ENCODE results near the gene MATN1. TPM values are rescaled to one million over a fixed set of nuclear protein-coding genes. Genes with fewer than 3 reads are reported as not detected.

MATN1 gene
- total RNA-seq, 1 experiment from 2014 or later = 0.12 TPM

GRCh38 chr1:30743584-30744059 is 20.2 kb upstream of the MATN1 start:
- CTCF ChIA-PET = interaction anchor here (2.1 kb wide), 1 partner anchor 36 kb away, joined by 6 read pairs; no protein-coding TSS in a partner anchor
- POLR2A ChIA-PET = no interaction called here

GRCh38 chr1:30742963-30743559 is 19.7 kb upstream of the MATN1 start:
- no peak for DNase-seq (ENCODE audit: low read depth, low spot score)
- Histone ChIP-seq H4K20me1 (ENCODE audit: insufficient read depth) (no peaks in the 10 kb centered on the region), H3K9ac (ENCODE audit: low read length) (no peak overlapping the region), H2AFZ (ENCODE audit: low read depth, low read length, poor library complexity, severe bottlenecking) (no peak overlapping the region), H3K79me2 (ENCODE audit: insufficient read depth, low read length) (no peaks in the 10 kb centered on the region), H3K9me3 (ENCODE audit: control insufficient read depth in 1 of 2, insufficient read depth in 1 of 2, low read depth in 1 of 2, low read length in 2 of 2) (no peaks in the 10 kb centered on the region), H3K27me3 (ENCODE audit: insufficient read depth, low read length) (no peaks in the 10 kb centered on the region), H3K27ac (ENCODE audit: low read depth, low read length) (no peak overlapping the region), H3K9me2 (ENCODE audit: insufficient read depth) (no peaks in the 10 kb centered on the region), H3K4me2 (ENCODE audit: low read length) (no peak overlapping the region), H3K4me3 (replicated peaks in 1 of 2; ENCODE audit: low read depth in 1 of 2, low read length in 2 of 2) (no peak overlapping the region), H3K36me3 (ENCODE audit: control insufficient read depth in 1 of 2, insufficient read depth in 2 of 2, low read length in 2 of 2) (no peaks in the 10 kb centered on the region), H3K4me1 (ENCODE audit: control insufficient read depth in 1 of 2, insufficient read depth in 2 of 2, low read length in 2 of 2) (peaks cover 2 to 20% of the 10 kb centered on the region in 2 experiments; a peak in 3 of 4 replicates)
- ChIA-PET POLR2A (no interaction called here), RAD21 (ENCODE audit: low non-redundant PET in 1 of 2, low total read pairs in 2 of 2, uncharacterized antibody in 2 of 2, unreplicated experiment in 2 of 2) (no interaction called here), CTCF (no interaction called here)
- TF ChIP-seq MAX (IDR thresholded peaks at IDR 0.05) (no peak), YY1 (IDR thresholded peaks at IDR 0.05; ENCODE audit: extremely low read depth, insufficient replicate concordance, low read depth, low read length) (no peak), TCF7L2 (IDR thresholded peaks at IDR 0.05; ENCODE audit: borderline replicate concordance, extremely low read depth, insufficient read depth, insufficient read length) (no peak)
- no TSS peak for BruUV-seq (replicated peaks)
- intact Hi-C loops (cut with micrococcal nuclease) = no loop called here
- no peak for ATAC-seq

More at GRCh38 chr1:30743584-30744059, 20.2 kb upstream of the MATN1 start:
- Histone ChIP-seq H3K4me1 (ENCODE audit: control insufficient read depth in 1 of 2, insufficient read depth in 2 of 2, low read length in 2 of 2) (peaks cover 2 to 26% of the 10 kb centered on the region in 2 experiments; a peak in 3 of 4 replicates), H2AFZ (ENCODE audit: low read depth, low read length, poor library complexity, severe bottlenecking) (no peak overlapping the region), H3K4me3 (replicated peaks in 1 of 2; ENCODE audit: low read depth in 1 of 2, low read length in 2 of 2) (no peak overlapping the region), H3K9me3 (ENCODE audit: control insufficient read depth in 1 of 2, insufficient read depth in 1 of 2, low read depth in 1 of 2, low read length in 2 of 2) (no peaks in the 10 kb centered on the region), H3K4me2 (ENCODE audit: low read length) (no peak overlapping the region), H3K79me2 (ENCODE audit: insufficient read depth, low read length) (no peaks in the 10 kb centered on the region), H3K27me3 (ENCODE audit: insufficient read depth, low read length) (no peaks in the 10 kb centered on the region), H4K20me1 (ENCODE audit: insufficient read depth) (no peaks in the 10 kb centered on the region), H3K36me3 (ENCODE audit: control insufficient read depth in 1 of 2, insufficient read depth in 2 of 2, low read length in 2 of 2) (no peaks in the 10 kb centered on the region), H3K9me2 (ENCODE audit: insufficient read depth) (no peaks in the 10 kb centered on the region), H3K27ac (ENCODE audit: low read depth, low read length) (no peak overlapping the region), H3K9ac (ENCODE audit: low read length) (no peak overlapping the region)
- RAD21 ChIA-PET (ENCODE audit: low non-redundant PET in 1 of 2, low total read pairs in 2 of 2, uncharacterized antibody in 2 of 2, unreplicated experiment in 2 of 2) = no interaction called here
- no peak for TF ChIP-seq TCF7L2 (IDR thresholded peaks at IDR 0.05; ENCODE audit: borderline replicate concordance, extremely low read depth, insufficient read depth, insufficient read length)
- no peak for TF ChIP-seq POLR2A (IDR thresholded peaks at IDR 0.05; ENCODE audit: borderline replicate concordance, extremely low read depth, insufficient read depth, insufficient read length)
- no peak for TF ChIP-seq ZFX (IDR thresholded peaks at IDR 0.05)
- no peak for TF ChIP-seq ATF3 (IDR thresholded peaks at IDR 0.05)
- no TSS peak for BruUV-seq (replicated peaks)
- ATAC-seq (no peak), DNase-seq (ENCODE audit: low read depth, low spot score) (no peak)
- intact Hi-C loops (cut with micrococcal nuclease) = no loop called here
